Posterior cingulate gyrus (tissue), 11 donors: ENCODE results near the gene CORIN.
"Not testable (repeated sequence)": the region's sequence is repeated elsewhere in the genome, so short reads cannot be mapped to it uniquely, and the experiment has no call there.

Experiments
- DNase-seq, 10 donors: peaks; one replicate each; pipeline versions ENCODE4 v3.0.0 to v3.0.0-alpha.2; 2020 to 2021; ENCODE audit warnings: mixed read lengths in 3 of 10
- intact Hi-C: fragments of 100-400 bp; cut with DNase I; formaldehyde crosslinking; loops from one replicate; pipeline ENCODE4 v1.15.1; 2023

Gene CORIN

GRCh38 chr4:47550899-47551548 is 286.8 kb downstream of the CORIN start:
- no peak for DNase-seq
- intact Hi-C loops: no loop called here

- DNase-seq, intact Hi-C loops: not testable (repeated sequence)
Measured at GRCh38 chr4:47550357-47550756, 287.5 kb downstream of the CORIN start.
